22Rv1 (cell line): ENCODE data around the gene LBHD2.

Source experiments
- H3K27ac ChIP-seq: fragments of 450-650 bp; 2 replicates; pipeline ENCODE4 v1.5.1; 2017
- ZFX ChIP-seq: fragments of 450-650 bp; IDR thresholded peaks from 2 replicates; pipeline ENCODE4 v1.6.1; 2017; ENCODE audit warnings: antibody characterized with exemption, borderline replicate concordance
- TF ChIP-seq, protein P1 (sequence below): fragments of 450-650 bp; IDR thresholded peaks from 2 replicates; pipeline ENCODE4 v1.5.1; 2017; ENCODE audit warnings: mild to moderate bottlenecking

LBHD2 gene

DNA sequence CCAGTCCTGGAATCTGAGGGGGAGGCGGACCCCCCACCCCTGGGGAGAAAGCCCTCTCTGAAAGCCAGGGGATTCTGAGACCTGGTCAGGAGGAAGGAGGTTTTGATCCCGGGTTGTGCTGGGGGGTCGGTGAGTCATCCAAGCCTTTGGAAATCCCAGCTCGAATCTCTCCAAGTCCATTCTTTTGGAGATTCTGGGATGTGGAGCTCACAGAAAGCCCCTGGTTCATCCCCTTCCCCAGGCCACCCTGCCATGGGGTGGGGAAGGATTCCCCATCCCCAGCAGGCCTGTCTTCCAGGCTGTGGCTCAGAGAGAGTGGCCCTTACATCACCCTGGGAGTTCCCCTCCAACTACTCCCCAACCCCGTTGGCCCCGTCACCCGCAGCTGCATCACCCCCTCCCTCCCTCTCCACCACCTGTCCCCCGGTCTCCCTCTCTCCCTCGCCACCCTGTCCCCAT, 24.8 kb downstream of the LBHD2 start:
- no peak for TF ChIP-seq ZFX
- TF ChIP-seq, protein P1, sequence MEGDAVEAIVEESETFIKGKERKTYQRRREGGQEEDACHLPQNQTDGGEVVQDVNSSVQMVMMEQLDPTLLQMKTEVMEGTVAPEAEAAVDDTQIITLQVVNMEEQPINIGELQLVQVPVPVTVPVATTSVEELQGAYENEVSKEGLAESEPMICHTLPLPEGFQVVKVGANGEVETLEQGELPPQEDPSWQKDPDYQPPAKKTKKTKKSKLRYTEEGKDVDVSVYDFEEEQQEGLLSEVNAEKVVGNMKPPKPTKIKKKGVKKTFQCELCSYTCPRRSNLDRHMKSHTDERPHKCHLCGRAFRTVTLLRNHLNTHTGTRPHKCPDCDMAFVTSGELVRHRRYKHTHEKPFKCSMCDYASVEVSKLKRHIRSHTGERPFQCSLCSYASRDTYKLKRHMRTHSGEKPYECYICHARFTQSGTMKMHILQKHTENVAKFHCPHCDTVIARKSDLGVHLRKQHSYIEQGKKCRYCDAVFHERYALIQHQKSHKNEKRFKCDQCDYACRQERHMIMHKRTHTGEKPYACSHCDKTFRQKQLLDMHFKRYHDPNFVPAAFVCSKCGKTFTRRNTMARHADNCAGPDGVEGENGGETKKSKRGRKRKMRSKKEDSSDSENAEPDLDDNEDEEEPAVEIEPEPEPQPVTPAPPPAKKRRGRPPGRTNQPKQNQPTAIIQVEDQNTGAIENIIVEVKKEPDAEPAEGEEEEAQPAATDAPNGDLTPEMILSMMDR = no peak
- H3K27ac ChIP-seq = no peak overlapping the region

- TF ChIP-seq ZFX = no peak
- TF ChIP-seq, protein P1 = no peak
Observed at GRCh38 chr14:103109535-103110441, 25.8 kb downstream of the LBHD2 start.

DNA sequence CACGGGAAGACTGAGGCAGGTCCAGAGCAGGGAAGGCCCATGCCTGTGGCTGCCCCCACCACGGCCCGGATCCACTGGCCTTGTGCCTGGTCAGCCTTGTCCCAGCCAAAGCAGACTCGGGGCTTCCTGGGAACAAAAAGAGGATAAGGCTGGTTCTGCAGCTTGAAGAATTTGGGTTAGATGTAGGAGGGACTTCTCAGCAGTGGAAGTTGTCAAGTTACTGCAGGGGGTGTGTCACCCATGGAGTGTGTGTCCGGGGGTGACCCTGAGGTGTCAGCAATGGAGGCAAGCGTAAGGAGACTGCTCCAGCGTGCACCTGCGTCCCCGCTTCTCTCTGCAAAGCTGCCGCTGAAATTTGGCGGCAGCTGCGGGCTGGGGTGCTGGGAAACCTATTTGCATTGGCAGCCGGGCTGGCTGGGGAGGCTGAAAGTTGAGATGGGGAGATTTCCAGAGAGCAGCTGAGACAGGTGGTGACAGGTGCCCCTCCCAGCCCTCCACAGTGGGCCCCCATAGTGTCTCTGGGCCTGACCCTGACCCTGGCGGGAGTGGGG, 26.7 kb downstream of the LBHD2 start:
- H3K27ac ChIP-seq = no peak overlapping the region
- TF ChIP-seq ZFX = no peak
- TF ChIP-seq, protein P1 = no peak

More at GRCh38 chr14:103109535-103110441, 25.8 kb downstream of the LBHD2 start:
- no peak overlapping the region for H3K27ac ChIP-seq

GRCh38 chr14:103111232-103111868, 27.3 kb downstream of the LBHD2 start:
- H3K27ac ChIP-seq = no peak overlapping the region
- TF ChIP-seq, protein P1 = no peak
- no peak for TF ChIP-seq ZFX

DNA sequence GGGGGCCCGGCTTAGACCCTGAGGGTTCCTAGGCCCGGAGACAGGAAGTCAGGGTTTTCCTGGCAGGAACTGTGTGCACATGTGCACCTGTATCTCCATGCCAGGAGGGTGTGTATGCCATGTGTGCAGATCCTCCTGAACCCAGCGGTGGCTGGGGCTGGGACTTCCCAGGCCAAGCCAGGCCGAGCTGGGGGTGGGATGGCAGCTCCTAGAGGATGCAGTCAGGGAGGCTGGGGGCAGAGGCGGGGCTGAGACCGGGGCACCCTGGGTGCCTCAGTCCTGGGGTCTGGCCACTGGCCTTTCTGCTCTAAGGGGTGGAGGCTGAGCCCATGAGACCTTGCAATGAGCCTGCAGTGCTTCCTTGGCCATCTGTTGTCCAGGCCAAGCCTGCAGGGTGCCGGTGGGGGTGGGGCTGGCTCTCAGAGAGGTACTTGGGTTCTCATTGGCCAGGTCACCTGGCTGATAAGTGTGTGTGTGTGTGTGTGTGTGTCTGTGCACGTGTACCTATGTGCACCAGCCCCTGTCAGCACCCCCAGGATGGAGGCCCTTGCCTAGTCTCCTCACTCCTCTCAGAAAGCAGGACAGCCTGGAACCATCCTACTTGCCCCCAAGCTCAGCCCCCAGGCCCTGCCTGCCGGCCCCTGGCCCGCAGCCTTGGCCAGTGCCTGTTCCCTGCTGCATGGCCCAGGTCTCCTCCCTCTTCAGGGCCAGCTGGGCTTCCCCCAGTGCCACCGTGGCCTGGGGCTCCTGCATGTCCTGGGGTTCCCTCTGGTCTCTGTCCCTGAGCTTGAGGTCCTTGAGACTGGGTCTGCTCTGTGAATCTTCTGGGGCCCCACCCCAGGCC, 28.6 kb downstream of the LBHD2 start:
- no peak overlapping the region for H3K27ac ChIP-seq
- TF ChIP-seq, protein P1 = no peak

DNA sequence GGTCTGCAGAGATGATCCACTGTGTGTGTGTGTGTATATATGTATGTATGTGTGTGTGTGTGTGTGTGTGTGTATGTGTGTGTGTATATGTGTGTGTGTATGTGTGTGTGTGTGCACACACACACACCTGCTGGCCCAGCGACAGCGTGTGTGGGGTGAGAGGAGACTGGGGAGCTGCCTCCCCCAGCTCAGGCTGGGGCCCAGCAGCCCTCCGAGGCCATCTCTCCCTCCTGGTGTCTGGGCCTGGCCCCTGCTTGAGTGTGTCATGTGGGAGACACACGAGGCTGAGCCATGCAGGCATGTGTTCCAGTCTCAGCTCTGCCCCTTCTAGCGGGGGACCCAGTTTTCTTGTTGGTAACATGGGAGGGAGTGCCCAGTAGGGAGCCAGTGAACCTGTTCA, 29.3 kb downstream of the LBHD2 start:
- no peak overlapping the region for H3K27ac ChIP-seq
- TF ChIP-seq, protein P1 = no peak
- TF ChIP-seq ZFX = no peak
